Measurements from ENCODE around the gene CANT1.

CANT1 gene

GRCh38 chr17:78957128-78957527, 52.4 kb downstream of the CANT1 start:
- TF ChIP-seq, protein P1, sequence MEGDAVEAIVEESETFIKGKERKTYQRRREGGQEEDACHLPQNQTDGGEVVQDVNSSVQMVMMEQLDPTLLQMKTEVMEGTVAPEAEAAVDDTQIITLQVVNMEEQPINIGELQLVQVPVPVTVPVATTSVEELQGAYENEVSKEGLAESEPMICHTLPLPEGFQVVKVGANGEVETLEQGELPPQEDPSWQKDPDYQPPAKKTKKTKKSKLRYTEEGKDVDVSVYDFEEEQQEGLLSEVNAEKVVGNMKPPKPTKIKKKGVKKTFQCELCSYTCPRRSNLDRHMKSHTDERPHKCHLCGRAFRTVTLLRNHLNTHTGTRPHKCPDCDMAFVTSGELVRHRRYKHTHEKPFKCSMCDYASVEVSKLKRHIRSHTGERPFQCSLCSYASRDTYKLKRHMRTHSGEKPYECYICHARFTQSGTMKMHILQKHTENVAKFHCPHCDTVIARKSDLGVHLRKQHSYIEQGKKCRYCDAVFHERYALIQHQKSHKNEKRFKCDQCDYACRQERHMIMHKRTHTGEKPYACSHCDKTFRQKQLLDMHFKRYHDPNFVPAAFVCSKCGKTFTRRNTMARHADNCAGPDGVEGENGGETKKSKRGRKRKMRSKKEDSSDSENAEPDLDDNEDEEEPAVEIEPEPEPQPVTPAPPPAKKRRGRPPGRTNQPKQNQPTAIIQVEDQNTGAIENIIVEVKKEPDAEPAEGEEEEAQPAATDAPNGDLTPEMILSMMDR (conservative IDR thresholded peaks at IDR 0.05; ENCODE audit: control insufficient read depth, insufficient read depth, low read depth, low read length), result no peak
- no peak overlapping the region for H3K4me3 ChIP-seq (ENCODE audit: control insufficient read depth, low read depth, low read length)
- DNase-seq (ENCODE audit: low read depth), result peak; percentile 84

- no peak overlapping the region for H3K4me3 ChIP-seq (ENCODE audit: control insufficient read depth, low read depth, low read length)
- TF ChIP-seq, protein P1 (conservative IDR thresholded peaks at IDR 0.05; ENCODE audit: control insufficient read depth, insufficient read depth, low read depth, low read length), result no peak
- DNase-seq (ENCODE audit: low read depth), result no peak
Observed at GRCh38 chr17:78956254-78956653, 53.3 kb downstream of the CANT1 start.

GRCh38 chr17:78954684-78955083, 54.9 kb downstream of the CANT1 start:
- no peak overlapping the region for H3K4me3 ChIP-seq (ENCODE audit: control insufficient read depth, low read depth, low read length)
- TF ChIP-seq, protein P1 (conservative IDR thresholded peaks at IDR 0.05; ENCODE audit: control insufficient read depth, insufficient read depth, low read depth, low read length), result no peak
- DNase-seq (ENCODE audit: low read depth), result no peak

GRCh38 chr17:78953356-78954350, 55.9 kb downstream of the CANT1 start:
- DNase-seq (ENCODE audit: low read depth), result peak; percentile 63
- no peak overlapping the region for H3K4me3 ChIP-seq (ENCODE audit: control insufficient read depth, low read depth, low read length)
- TF ChIP-seq, protein P1 (conservative IDR thresholded peaks at IDR 0.05; ENCODE audit: control insufficient read depth, insufficient read depth, low read depth, low read length), result no peak

DNA sequence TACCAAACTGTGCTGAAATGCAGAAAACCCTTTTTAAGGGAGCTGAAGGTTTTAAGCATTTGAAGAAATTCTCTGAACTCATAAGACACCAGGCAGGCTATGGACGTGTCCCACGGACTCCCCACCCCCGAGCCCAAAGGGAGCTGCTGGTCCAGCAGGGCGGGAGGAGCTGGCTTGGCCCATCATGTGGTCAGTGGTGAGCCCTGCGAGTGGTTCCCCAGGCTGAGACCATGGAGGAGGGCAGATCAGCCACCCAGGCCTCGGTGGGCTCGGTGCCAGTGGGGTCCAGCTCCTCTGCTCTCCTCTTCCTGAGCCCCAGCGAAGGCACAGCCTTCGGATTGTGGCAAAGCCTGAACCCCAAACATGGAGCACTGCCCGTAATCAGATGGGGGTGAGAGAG, 56.9 kb downstream of the CANT1 start:
- no peak overlapping the region for H3K4me3 ChIP-seq (ENCODE audit: control insufficient read depth, low read depth, low read length)
- DNase-seq (ENCODE audit: low read depth), result no peak
- TF ChIP-seq, protein P1 (conservative IDR thresholded peaks at IDR 0.05; ENCODE audit: control insufficient read depth, insufficient read depth, low read depth, low read length), result no peak

DNA sequence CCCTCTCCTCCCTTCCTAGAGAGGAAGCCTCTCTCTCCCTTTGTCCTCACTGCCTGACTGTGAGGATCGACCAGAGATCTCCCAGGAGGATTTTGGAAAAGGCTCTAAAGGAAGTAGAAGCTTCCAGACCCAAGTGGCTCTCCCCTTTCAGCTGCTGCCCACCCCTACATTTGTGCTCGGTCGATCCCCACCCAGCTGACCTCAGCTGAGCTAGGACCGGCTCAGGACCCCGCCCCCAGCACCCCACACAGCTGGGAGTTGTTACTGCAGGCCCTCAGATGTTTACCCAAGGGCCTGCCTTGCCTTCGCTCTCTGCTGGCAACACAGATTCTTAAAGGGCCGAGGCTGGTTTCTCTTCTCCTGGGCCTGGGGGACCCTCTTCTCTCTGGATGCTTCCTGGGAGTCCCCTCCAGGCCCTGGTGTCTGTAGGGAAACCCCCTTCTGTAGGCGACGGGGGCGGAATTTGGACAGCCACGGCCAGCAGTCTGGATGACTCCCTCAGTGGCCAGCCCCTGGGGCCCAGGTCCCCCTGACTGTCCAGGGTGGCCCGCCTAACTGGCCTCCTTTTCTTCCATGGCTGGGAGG, 57.5 kb downstream of the CANT1 start:
- no peak overlapping the region for H3K4me3 ChIP-seq (ENCODE audit: control insufficient read depth, low read depth, low read length)
- DNase-seq (ENCODE audit: low read depth), result no peak
- TF ChIP-seq, protein P1 (conservative IDR thresholded peaks at IDR 0.05; ENCODE audit: control insufficient read depth, insufficient read depth, low read depth, low read length), result no peak
